HepG2 (cell line): ENCODE data around the gene NSL1. TPM values are rescaled to one million over a fixed set of nuclear protein-coding genes. Genes with fewer than 3 reads are reported as not detected.

Experiments
- ATAC-seq: fragments of 200-7000 bp; cut with Tn5 transposase; 3 replicates; pipeline ENCODE4 v1.9.1; 2020; ENCODE audit warnings: mild to moderate bottlenecking, moderate library complexity
- BruUV-seq: library from RNA; stranded (reverse); fragments of 400-500 nt; replicated peaks from 2 replicates; lab custom pipeline; 2021; lab: Mats Ljungman, UMichigan
- CTCF ChIA-PET: fragments of 300-600 bp; formaldehyde crosslinking; extraction: SDS; loops from one replicate; lab custom pipeline; 2021; ENCODE audit warnings: low total read pairs, inconsistent platforms, low intra/inter-chr PET ratio; lab: Yijun Ruan, JAX
- POLR2A ChIA-PET: fragments of 350-600 bp; sonication (Branson Sonifier 250); formaldehyde crosslinking; loops from one replicate; lab custom pipeline; 2020; ENCODE audit warnings: antibody characterized with exemption, inconsistent platforms; lab: Yijun Ruan, JAX
- DNase-seq: peaks from one replicate; pipeline ENCODE4 v3.0.0-alpha.2; 2015; ENCODE audit warnings: low spot score
- FAIRE-seq: peaks from 3 replicates; lab custom pipeline; 2011; peaks lifted over from hg19 to GRCh38; lab: Jason Lieb, UNC
- H2AFZ ChIP-seq: one replicate; pipeline ENCODE4 v1.6.1; 2011; ENCODE audit warnings: low read length, inconsistent platforms
- H3K27ac ChIP-seq: fragments of 300-600 bp; 3 replicates; pipeline ENCODE4 v1.8.0; 2011; ENCODE audit warnings: mixed run types, mild to moderate bottlenecking, mixed read lengths, low read length, inconsistent platforms; ENCODE audit not compliant: insufficient read depth; ENCODE audit errors: extremely low read length
- H3K27me3 ChIP-seq, 2 experiments: fragments of 200-600 bp in 1 of 2; 2 replicates in 1 of 2; 3 replicates in 1 of 2; pipeline versions ENCODE4 v1.6.0 to v1.8.0; 2011; ENCODE audit warnings: low read length in 2 of 2, mild to moderate bottlenecking in 2 of 2, moderate library complexity in 2 of 2, inconsistent platforms in 1 of 2; ENCODE audit not compliant: insufficient read depth in 2 of 2, control insufficient read depth in 1 of 2
- H3K36me3 ChIP-seq, 2 experiments: fragments of 200-600 bp in 1 of 2; replicated peaks in 1 of 2; 2 replicates in 1 of 2; 3 replicates in 1 of 2; pipeline versions ENCODE4 v1.5.1 to v1.8.0; 2011; ENCODE audit warnings: low read length in 2 of 2, inconsistent platforms in 1 of 2; ENCODE audit not compliant: insufficient read depth in 2 of 2, control insufficient read depth in 1 of 2
- H3K4me1 ChIP-seq: 2 replicates; pipeline ENCODE4 v1.5.1; 2012; ENCODE audit warnings: low read length, inconsistent platforms; ENCODE audit not compliant: insufficient read depth
- H3K4me2 ChIP-seq: 2 replicates; pipeline ENCODE4 v1.6.0; 2011; ENCODE audit warnings: low read depth, low read length, inconsistent platforms
- H3K4me3 ChIP-seq, 3 experiments: fragments of 200-600 bp in 1 of 3; sonication (generic), shearing (Covaris generic) in 1 of 3; replicated peaks in 1 of 3; 2 replicates each; pipeline ENCODE4 v1.5.1; 2011 to 2016; ENCODE audit warnings: low read length in 3 of 3, inconsistent platforms in 2 of 3, low read depth in 2 of 3, mild to moderate bottlenecking in 2 of 3, control low read depth in 1 of 3, mixed read lengths in 1 of 3; ENCODE audit not compliant: insufficient read depth in 1 of 3
- H3K79me2 ChIP-seq: one replicate; pipeline ENCODE4 v1.6.1; 2011; ENCODE audit warnings: low read length, inconsistent platforms; ENCODE audit not compliant: insufficient read depth
- H3K9ac ChIP-seq: 2 replicates; pipeline ENCODE4 v1.6.0; 2011; ENCODE audit warnings: mild to moderate bottlenecking, low read depth, low read length, inconsistent platforms; ENCODE audit not compliant: insufficient read depth
- H3K9me3 ChIP-seq: 2 replicates; pipeline ENCODE4 v1.5.1; 2012; ENCODE audit warnings: mild to moderate bottlenecking, low read length
- H4K20me1 ChIP-seq: 2 replicates; pipeline ENCODE4 v1.6.0; 2011; ENCODE audit warnings: inconsistent platforms, mild to moderate bottlenecking, low read length, moderate library complexity; ENCODE audit not compliant: insufficient read depth
- ARID2 ChIP-seq: sonication (generic); formaldehyde crosslinking; IDR thresholded peaks from 2 replicates; pipeline ENCODE4 v1.8.1; 2022; ENCODE audit warnings: mild to moderate bottlenecking, missing genetic modification reagents, borderline replicate concordance
- BRD4 ChIP-seq: sonication (generic); formaldehyde crosslinking; IDR thresholded peaks from 2 replicates; pipeline ENCODE4 v1.4.0; 2020; ENCODE audit warnings: missing genetic modification reagents
- EP300 ChIP-seq, 3 experiments: sonication (generic) in 1 of 3; formaldehyde crosslinking in 1 of 3; IDR thresholded peaks; 2 replicates each; pipeline versions ENCODE4 v1.5.1 to v1.6.1; 2011 to 2020; ENCODE audit warnings: low read depth in 2 of 3, low read length in 2 of 3, borderline replicate concordance in 1 of 3, improper control_type of control experiment in 1 of 3, mild to moderate bottlenecking in 1 of 3, missing genetic modification reagents in 1 of 3, moderate library complexity in 1 of 3
- FIP1L1 ChIP-seq: fragments of 200-400 bp; formaldehyde crosslinking; IDR thresholded peaks from 2 replicates; pipeline ENCODE4 v1.6.1; 2018; ENCODE audit warnings: low read depth, mild to moderate bottlenecking, low read length, moderate library complexity, borderline replicate concordance; ENCODE audit not compliant: insufficient read depth
- HNF4G ChIP-seq, 2 experiments: sonication (generic) in 1 of 2; formaldehyde crosslinking in 1 of 2; IDR thresholded peaks; 2 replicates each; pipeline versions ENCODE4 v1.4.0 to v1.6.1; 2011 to 2020; ENCODE audit warnings: borderline replicate concordance in 2 of 2, low read depth in 2 of 2, mild to moderate bottlenecking in 2 of 2, low read length in 1 of 2, missing genetic modification reagents in 1 of 2, moderate library complexity in 1 of 2
- NCOA2 ChIP-seq: sonication (generic); formaldehyde crosslinking; IDR thresholded peaks from 2 replicates; pipeline ENCODE4 v1.8.0; 2022; ENCODE audit warnings: inconsistent platforms
- SSRP1 ChIP-seq: IDR thresholded peaks from 2 replicates; pipeline ENCODE4 v1.6.1; 2016; ENCODE audit warnings: control low read depth
- ZFP90 ChIP-seq: sonication (generic); formaldehyde crosslinking; IDR thresholded peaks from 2 replicates; pipeline ENCODE4 v1.8.0; 2022; ENCODE audit warnings: missing genetic modification reagents, mild to moderate bottlenecking, inconsistent platforms, borderline replicate concordance
- ZNF501 ChIP-seq: sonication (generic); formaldehyde crosslinking; IDR thresholded peaks from 2 replicates; pipeline ENCODE4 v1.5.1; 2020; ENCODE audit warnings: mild to moderate bottlenecking, moderate library complexity, missing genetic modification reagents
- ZNF577 ChIP-seq: sonication (generic); formaldehyde crosslinking; IDR thresholded peaks from 2 replicates; pipeline ENCODE4 v1.4.0; 2020; ENCODE audit warnings: mild to moderate bottlenecking, low read depth, missing genetic modification reagents, borderline replicate concordance
- ZNF609 ChIP-seq: sonication (generic); formaldehyde crosslinking; IDR thresholded peaks from 2 replicates; pipeline ENCODE4 v1.4.0; 2020; ENCODE audit warnings: mild to moderate bottlenecking, missing genetic modification reagents, borderline replicate concordance
- ZNF674 ChIP-seq: sonication (generic); formaldehyde crosslinking; IDR thresholded peaks from 2 replicates; pipeline ENCODE4 v1.5.0; 2020; ENCODE audit warnings: low read depth, mild to moderate bottlenecking, missing genetic modification reagents
- ZNF724P ChIP-seq: sonication (generic); formaldehyde crosslinking; IDR thresholded peaks from 2 replicates; pipeline ENCODE4 v1.8.0; 2022; ENCODE audit warnings: missing genetic modification reagents, borderline replicate concordance
- ZNF766 ChIP-seq: sonication (generic); formaldehyde crosslinking; IDR thresholded peaks from 2 replicates; pipeline ENCODE4 v1.5.0; 2020; ENCODE audit warnings: missing genetic modification reagents, borderline replicate concordance
- ZNF768 ChIP-seq: sonication (generic); formaldehyde crosslinking; IDR thresholded peaks from 2 replicates; pipeline ENCODE4 v1.4.0; 2020; ENCODE audit warnings: missing genetic modification reagents
- ZSCAN9 ChIP-seq: IDR thresholded peaks from 2 replicates; pipeline ENCODE4 v1.6.1; 2016; ENCODE audit warnings: borderline replicate concordance
- ZZZ3 ChIP-seq: sonication (generic); formaldehyde crosslinking; IDR thresholded peaks from 2 replicates; pipeline ENCODE4 v1.4.0; 2020; ENCODE audit warnings: missing genetic modification reagents, mild to moderate bottlenecking, borderline replicate concordance
- WGBS: methylation state at CpG from one replicate; pipeline ENCODE4 v1.1.6; 2017; ENCODE audit warnings: low lambda C conversion rate; 5-methylcytosine and 5-hydroxymethylcytosine counted together
- in situ Hi-C: cut with HindIII; loops from 2 replicates; pipeline ENCODE4 v1.10.0; 2017; ENCODE audit warnings: low pct_unique_long_range_greater_than_20kb; ENCODE audit not compliant: extremely low pct_ligation_motif_present
- intact Hi-C: fragments of 100-400 bp; cut with micrococcal nuclease; formaldehyde crosslinking; loops from one replicate; pipeline ENCODE4 v1.10.0; 2022; ENCODE audit not compliant: unreplicated experiment
- polyA plus RNA-seq, 8 experiments: library from polyadenylated mRNA; depleted of rRNA in 3 of 8; stranded (reverse) in 7 of 8; unstranded in 1 of 8; fragments of >200 nt; fragmentation: Illumina TruSeq in 4 of 8; extraction: Trizol in 4 of 8; gene quantifications; 2 replicates each; pipeline versions ENCODE4 v1.2.1 to v1.2.3, GENCODE V29; 2011 to 2016; ENCODE audit warnings: low read depth in 4 of 8, missing spikeins in 1 of 8, mixed read lengths in 1 of 8; ENCODE audit not compliant: insufficient read depth in 1 of 8
- total RNA-seq, 5 experiments: library from RNA; depleted of rRNA; stranded (reverse); fragments of >200 nt; fragmentation: Illumina TruSeq; extraction: Trizol; gene quantifications; 2 replicates each; pipeline ENCODE4 v1.2.3, GENCODE V29; 2016; ENCODE audit warnings: low read depth in 1 of 5
- TF ChIP-seq, protein P1 (sequence below): IDR thresholded peaks from 2 replicates; pipeline ENCODE4 v1.6.1; 2018; ENCODE audit warnings: missing genetic modification reagents, mild to moderate bottlenecking, missing compliant biosample characterization

The NSL1 gene
- total and polyA plus RNA-seq, 2 of the 13 experiments (the other 11 are each of a cell fraction or from before 2014, with no cell fraction given): 34.5 to 77.4 TPM

DNA sequence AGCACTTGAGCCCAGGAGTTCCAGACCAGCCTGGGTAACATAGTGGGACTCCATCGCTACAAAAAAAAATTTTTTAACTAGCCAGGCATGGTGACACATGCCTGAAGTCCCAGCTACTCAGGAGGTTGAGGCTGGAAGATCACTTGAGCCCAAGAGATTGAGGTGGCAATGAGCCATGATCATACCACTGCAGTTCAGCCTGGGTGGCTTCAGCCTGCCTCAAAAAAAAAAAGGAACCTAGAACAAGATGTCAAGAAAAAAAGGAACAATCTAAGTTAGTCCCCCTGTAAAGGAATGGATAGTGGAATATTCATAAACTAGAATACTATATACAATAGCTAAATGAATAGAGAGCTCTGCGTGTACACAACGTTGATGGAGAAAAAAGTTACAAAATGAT lies 14.4 kb downstream of the NSL1 start:
- no TSS peak for BruUV-seq
- in situ Hi-C loops (no loop called here), intact Hi-C loops (no loop called here)
- no peak for FAIRE-seq
- no peak overlapping the region for H3K27ac ChIP-seq
- H3K79me2 ChIP-seq: peaks cover 5% of the 10 kb centered on the region
- DNase-seq: no peak
- POLR2A ChIA-PET: no interaction called here
- H3K4me2 ChIP-seq: no peak overlapping the region
- CTCF ChIA-PET: no interaction called here
- WGBS: 98% methylated on average over 3 of the region's 3 CpGs
- H3K9me3 ChIP-seq: no peaks in the 10 kb centered on the region
- H3K4me1 ChIP-seq: peaks cover 10% of the 10 kb centered on the region; the same call in 1 of the 2 replicates
- no peaks in the 10 kb centered on the region for H3K27me3 ChIP-seq
- peaks cover 2 to 28% of the 10 kb centered on the region in 2 experiments for H3K36me3 ChIP-seq
- no peak for ATAC-seq
- TF ChIP-seq ZSCAN9 (CRISPR knock-in tag) (no peak), ZNF501 (CRISPR knock-in tag) (no peak), ARID2 (CRISPR knock-in tag) (no peak), BRD4 (CRISPR knock-in tag) (no peak), ZNF609 (CRISPR knock-in tag) (no peak), EP300 (IDR thresholded peaks at IDR 0.05; ENCODE audit: low read depth in 2 of 2, low read length in 2 of 2) (no peak), EP300 (CRISPR knock-in tag; IDR thresholded peaks at IDR 0.05; ENCODE audit: borderline replicate concordance) (no peak), ZNF724P (CRISPR knock-in tag) (no peak), ZNF766 (CRISPR knock-in tag) (no peak), SSRP1 (CRISPR knock-in tag) (no peak), ZNF768 (CRISPR knock-in tag) (no peak), ZNF674 (CRISPR knock-in tag) (no peak), HNF4G (IDR thresholded peaks at IDR 0.05; ENCODE audit: borderline replicate concordance, low read depth, low read length) (no peak), HNF4G (CRISPR knock-in tag; IDR thresholded peaks at IDR 0.05; ENCODE audit: borderline replicate concordance, low read depth) (no peak), ZNF577 (CRISPR knock-in tag) (no peak), NCOA2 (CRISPR knock-in tag) (no peak), ZZZ3 (CRISPR knock-in tag) (no peak), ZFP90 (CRISPR knock-in tag) (no peak), FIP1L1 (no peak)
- TF ChIP-seq, protein P1, sequence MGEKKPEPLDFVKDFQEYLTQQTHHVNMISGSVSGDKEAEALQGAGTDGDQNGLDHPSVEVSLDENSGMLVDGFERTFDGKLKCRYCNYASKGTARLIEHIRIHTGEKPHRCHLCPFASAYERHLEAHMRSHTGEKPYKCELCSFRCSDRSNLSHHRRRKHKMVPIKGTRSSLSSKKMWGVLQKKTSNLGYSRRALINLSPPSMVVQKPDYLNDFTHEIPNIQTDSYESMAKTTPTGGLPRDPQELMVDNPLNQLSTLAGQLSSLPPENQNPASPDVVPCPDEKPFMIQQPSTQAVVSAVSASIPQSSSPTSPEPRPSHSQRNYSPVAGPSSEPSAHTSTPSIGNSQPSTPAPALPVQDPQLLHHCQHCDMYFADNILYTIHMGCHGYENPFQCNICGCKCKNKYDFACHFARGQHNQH (CRISPR knock-in tag): no peak
- H4K20me1 ChIP-seq: no peaks in the 10 kb centered on the region
- H3K9ac ChIP-seq: no peak overlapping the region
- H3K4me3 ChIP-seq: no peak overlapping the region
- H2AFZ ChIP-seq: no peak overlapping the region
